Vagina (tissue), 2 donors: Measurements from ENCODE around the gene PLCL1. TPM values are rescaled to one million over a fixed set of nuclear protein-coding genes. Genes with fewer than 3 reads are reported as not detected.

Experiments used
- DNase-seq, 2 donors: peaks; one replicate each; pipeline ENCODE4 v3.0.0-alpha.2; 2017; ENCODE audit errors: extremely low spot score in 2 of 2
- H3K27ac ChIP-seq: fragments of 200-600 bp; sonication (generic); one replicate; pipeline ENCODE4 v1.5.1; 2019
- H3K27me3 ChIP-seq: fragments of 200-600 bp; sonication (generic); one replicate; pipeline ENCODE4 v1.5.1; 2019
- H3K36me3 ChIP-seq, 2 donors: fragments of 200-600 bp; sonication (generic); one replicate each; pipeline ENCODE4 v1.5.1; 2017 to 2019
- H3K4me1 ChIP-seq: fragments of 200-600 bp; sonication (generic); one replicate; pipeline ENCODE4 v1.5.1; 2019
- H3K4me3 ChIP-seq, 2 donors: fragments of 200-600 bp; sonication (generic); 1 replicate in 1 of 2; 2 replicates in 1 of 2; pipeline ENCODE4 v1.5.1; 2016 to 2019
- H3K9me3 ChIP-seq: fragments of 200-600 bp; sonication (generic); one replicate; pipeline ENCODE4 v1.5.1; 2019
- CTCF ChIP-seq, 3 experiments: fragments of 450-650 bp in 2 of 3; fragments of 200-600 bp in 1 of 3; sonication (generic) in 1 of 3; IDR thresholded peaks; one replicate each; pipeline ENCODE4 v1.5.1; 2017 to 2019; ENCODE audit warnings: antibody characterized with exemption in 3 of 3, mild to moderate bottlenecking in 2 of 3, moderate library complexity in 2 of 3
- POLR2A ChIP-seq, 2 donors: fragments of 450-650 bp; IDR thresholded peaks; one replicate each; pipeline ENCODE4 v1.6.1; 2017; ENCODE audit warnings: antibody characterized with exemption in 2 of 2, mild to moderate bottlenecking in 2 of 2, moderate library complexity in 2 of 2
- POLR2AphosphoS5 ChIP-seq, 2 donors: sonication (generic); formaldehyde crosslinking; IDR thresholded peaks; one replicate each; pipeline ENCODE4 v1.9.0; 2017; ENCODE audit warnings: antibody characterized with exemption in 2 of 2, mild to moderate bottlenecking in 2 of 2, low read depth in 1 of 2; ENCODE audit not compliant: insufficient read depth in 1 of 2
- intact Hi-C: fragments of 100-400 bp; cut with DNase I; formaldehyde crosslinking; loops from one replicate; pipeline ENCODE4 v1.15.1; 2023
- total RNA-seq: library from RNA; depleted of rRNA; stranded (reverse); fragments of >200 nt; gene quantifications from one replicate; pipeline ENCODE4 v1.2.3, GENCODE V29; 2016

The PLCL1 gene
- total RNA-seq, 1 donor from 2014 or later: 6.6 TPM

GRCh38 chr2:198136142-198136541 lies 331.7 kb downstream of the PLCL1 start:
- no peak for DNase-seq
- intact Hi-C loops: no loop called here
- H3K4me3 ChIP-seq: no peak overlapping the region
- TF ChIP-seq CTCF (IDR thresholded peaks at IDR 0.05): no peak
- no peak for TF ChIP-seq POLR2A (IDR thresholded peaks at IDR 0.05)
- H3K27ac ChIP-seq: no peak overlapping the region
- H3K36me3 ChIP-seq: no peaks in the 10 kb centered on the region
- no peaks in the 10 kb centered on the region for H3K27me3 ChIP-seq
- no peaks in the 10 kb centered on the region for H3K9me3 ChIP-seq
- no peaks in the 10 kb centered on the region for H3K4me1 ChIP-seq

- DNase-seq: no peak
- H3K9me3 ChIP-seq: no peaks in the 10 kb centered on the region
- H3K4me3 ChIP-seq: no peak overlapping the region
- no peak overlapping the region for H3K27ac ChIP-seq
- TF ChIP-seq CTCF (IDR thresholded peaks at IDR 0.05): no peak
- no peak for TF ChIP-seq POLR2A (IDR thresholded peaks at IDR 0.05)
- TF ChIP-seq POLR2AphosphoS5 (IDR thresholded peaks at IDR 0.05; ENCODE audit: insufficient read depth in 1 of 2, low read depth in 1 of 2): no peak
- no peaks in the 10 kb centered on the region for H3K4me1 ChIP-seq
- intact Hi-C loops: no loop called here
- H3K36me3 ChIP-seq: no peaks in the 10 kb centered on the region
- H3K27me3 ChIP-seq: no peaks in the 10 kb centered on the region
These were observed 333.3 kb downstream of the PLCL1 start for GRCh38 chr2:198137733-198138132.

- intact Hi-C loops: no loop called here
- Histone ChIP-seq H3K36me3 (no peaks in the 10 kb centered on the region), H3K4me3 (no peak overlapping the region), H3K27ac (no peak overlapping the region), H3K27me3 (no peaks in the 10 kb centered on the region), H3K9me3 (no peaks in the 10 kb centered on the region), H3K4me1 (no peaks in the 10 kb centered on the region)
- no peak for DNase-seq
- TF ChIP-seq CTCF (IDR thresholded peaks at IDR 0.05): no peak
These were observed 337.3 kb downstream of the PLCL1 start for GRCh38 chr2:198141726-198142125.

GRCh38 chr2:198143156-198143555 lies 338.8 kb downstream of the PLCL1 start:
- H3K36me3 ChIP-seq: no peaks in the 10 kb centered on the region
- TF ChIP-seq POLR2AphosphoS5 (IDR thresholded peaks at IDR 0.05; ENCODE audit: insufficient read depth in 1 of 2, low read depth in 1 of 2): no peak
- TF ChIP-seq POLR2A (IDR thresholded peaks at IDR 0.05): no peak
- TF ChIP-seq CTCF (IDR thresholded peaks at IDR 0.05): no peak
- no peaks in the 10 kb centered on the region for H3K9me3 ChIP-seq
- H3K27ac ChIP-seq: no peak overlapping the region
- DNase-seq: no peak
- intact Hi-C loops: no loop called here
- H3K4me3 ChIP-seq: no peak overlapping the region
- H3K4me1 ChIP-seq: no peaks in the 10 kb centered on the region
- H3K27me3 ChIP-seq: no peaks in the 10 kb centered on the region

GRCh38 chr2:198143793-198144192 lies 339.4 kb downstream of the PLCL1 start:
- no peak for TF ChIP-seq POLR2A (IDR thresholded peaks at IDR 0.05)
- TF ChIP-seq POLR2AphosphoS5 (IDR thresholded peaks at IDR 0.05; ENCODE audit: insufficient read depth in 1 of 2, low read depth in 1 of 2): no peak
- TF ChIP-seq CTCF (IDR thresholded peaks at IDR 0.05): no peak
- Histone ChIP-seq H3K4me3 (no peak overlapping the region), H3K4me1 (no peaks in the 10 kb centered on the region), H3K27ac (no peak overlapping the region), H3K27me3 (no peaks in the 10 kb centered on the region), H3K9me3 (no peaks in the 10 kb centered on the region), H3K36me3 (no peaks in the 10 kb centered on the region)
- intact Hi-C loops: no loop called here
- DNase-seq: no peak
